ENCODE measurements around the gene TJP1.
A peak's percentile ranks its signal among the peaks of the same experiment; 100 is the strongest.

DNA sequence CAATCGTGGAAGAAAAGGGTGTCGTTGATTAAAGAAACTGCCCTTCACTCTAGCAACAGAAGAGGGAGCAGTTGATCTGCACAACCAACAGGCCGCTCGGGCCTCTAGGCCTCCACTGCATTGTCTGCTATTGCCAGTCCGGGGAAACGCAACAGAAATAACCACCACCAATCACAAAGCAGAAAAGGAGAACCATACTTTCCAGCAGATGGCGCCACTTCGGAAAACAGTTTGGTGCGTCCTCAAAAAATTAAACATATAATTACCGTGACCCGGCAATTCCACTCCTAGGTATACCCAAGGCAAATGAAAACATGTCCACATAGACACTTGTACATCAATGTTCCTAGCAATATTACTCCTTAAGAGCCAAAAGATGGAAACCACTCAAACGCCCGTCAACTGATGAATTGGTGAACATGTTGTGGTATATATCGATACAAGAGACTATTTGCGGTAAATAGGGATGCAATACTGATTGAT, 154.1 kb downstream of the TJP1 start:
- TF ChIP-seq KDM5B (IDR thresholded peaks at IDR 0.05; ENCODE audit: insufficient replicate concordance, low read depth, low read length) (no peak), POLR2A (conservative IDR thresholded peaks at IDR 0.05) (no peak), ZNF668 (CRISPR knock-in tag; IDR thresholded peaks at IDR 0.05) (no peak), GATA2 (CRISPR knock-in tag; IDR thresholded peaks at IDR 0.05) (no peak), RBM22 (IDR thresholded peaks at IDR 0.05; ENCODE audit: low read depth, low read length, poor library complexity, severe bottlenecking) (no peak), POLR2AphosphoS5 (IDR thresholded peaks at IDR 0.05; ENCODE audit: control insufficient read depth, insufficient read depth, low read depth, low read length) (no peak), SMC3 (conservative IDR thresholded peaks at IDR 0.05; ENCODE audit: insufficient read depth, low read depth, low read length) (peak; percentile 69), ZNF609 (CRISPR knock-in tag; IDR thresholded peaks at IDR 0.05; ENCODE audit: borderline replicate concordance) (no peak), EP300 (IDR thresholded peaks at IDR 0.05; ENCODE audit: low read length) (no peak), ZBTB2 (IDR thresholded peaks at IDR 0.05) (no peak)
- TF ChIP-seq, protein P1, sequence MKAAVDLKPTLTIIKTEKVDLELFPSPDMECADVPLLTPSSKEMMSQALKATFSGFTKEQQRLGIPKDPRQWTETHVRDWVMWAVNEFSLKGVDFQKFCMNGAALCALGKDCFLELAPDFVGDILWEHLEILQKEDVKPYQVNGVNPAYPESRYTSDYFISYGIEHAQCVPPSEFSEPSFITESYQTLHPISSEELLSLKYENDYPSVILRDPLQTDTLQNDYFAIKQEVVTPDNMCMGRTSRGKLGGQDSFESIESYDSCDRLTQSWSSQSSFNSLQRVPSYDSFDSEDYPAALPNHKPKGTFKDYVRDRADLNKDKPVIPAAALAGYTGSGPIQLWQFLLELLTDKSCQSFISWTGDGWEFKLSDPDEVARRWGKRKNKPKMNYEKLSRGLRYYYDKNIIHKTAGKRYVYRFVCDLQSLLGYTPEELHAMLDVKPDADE (conservative IDR thresholded peaks at IDR 0.05; ENCODE audit: control insufficient read depth, low read depth, low read length), result no peak
